ENCODE measurements around the gene LCN15. TPM values are rescaled to one million over a fixed set of nuclear protein-coding genes. Genes with fewer than 3 reads are reported as not detected.

Gene LCN15
- total RNA-seq, 1 experiment from 2014 or later, result not detected

DNA sequence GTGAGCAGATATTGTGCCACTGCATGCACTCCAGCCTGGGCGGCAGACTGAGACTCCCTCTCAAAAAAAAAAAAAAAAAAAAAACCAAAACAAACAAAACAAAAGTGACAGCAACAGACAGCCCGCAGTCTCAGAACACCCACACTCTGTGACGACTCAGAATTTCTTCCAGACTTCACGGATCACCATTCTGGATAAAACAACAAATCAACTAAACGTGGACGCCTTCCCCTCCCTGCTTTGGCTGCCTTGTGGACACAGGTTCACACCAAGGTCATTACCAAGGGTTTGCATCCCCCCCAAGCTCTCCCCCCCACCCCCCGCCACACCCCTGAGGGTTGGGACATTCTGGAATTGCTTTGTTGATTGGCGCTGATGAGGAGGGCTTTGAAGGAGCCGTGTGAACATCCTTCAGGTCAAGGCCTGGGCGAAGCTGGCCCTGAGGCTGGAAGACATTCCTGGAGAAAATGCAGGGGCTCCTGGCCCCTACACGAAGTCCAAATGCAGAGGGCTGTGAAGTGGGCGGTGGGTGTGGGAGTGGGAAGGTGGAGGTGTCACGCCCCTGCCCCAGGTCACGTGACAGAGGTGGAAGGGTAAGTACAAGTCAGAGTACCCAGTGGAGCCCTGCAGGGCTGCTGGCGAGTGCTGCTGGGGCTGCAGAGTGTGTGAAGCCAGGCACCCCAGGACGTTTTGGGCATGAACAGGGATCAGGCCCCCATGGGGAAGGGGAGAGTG is 31.7 kb downstream of the LCN15 start:
- no peaks in the 10 kb centered on the region for H3K4me1 Mint-ChIP-seq (ENCODE audit: insufficient read depth, unreplicated experiment)
- H3K4me3 Mint-ChIP-seq (ENCODE audit: unreplicated experiment), result no peak overlapping the region
- TF ChIP-seq, protein P1, sequence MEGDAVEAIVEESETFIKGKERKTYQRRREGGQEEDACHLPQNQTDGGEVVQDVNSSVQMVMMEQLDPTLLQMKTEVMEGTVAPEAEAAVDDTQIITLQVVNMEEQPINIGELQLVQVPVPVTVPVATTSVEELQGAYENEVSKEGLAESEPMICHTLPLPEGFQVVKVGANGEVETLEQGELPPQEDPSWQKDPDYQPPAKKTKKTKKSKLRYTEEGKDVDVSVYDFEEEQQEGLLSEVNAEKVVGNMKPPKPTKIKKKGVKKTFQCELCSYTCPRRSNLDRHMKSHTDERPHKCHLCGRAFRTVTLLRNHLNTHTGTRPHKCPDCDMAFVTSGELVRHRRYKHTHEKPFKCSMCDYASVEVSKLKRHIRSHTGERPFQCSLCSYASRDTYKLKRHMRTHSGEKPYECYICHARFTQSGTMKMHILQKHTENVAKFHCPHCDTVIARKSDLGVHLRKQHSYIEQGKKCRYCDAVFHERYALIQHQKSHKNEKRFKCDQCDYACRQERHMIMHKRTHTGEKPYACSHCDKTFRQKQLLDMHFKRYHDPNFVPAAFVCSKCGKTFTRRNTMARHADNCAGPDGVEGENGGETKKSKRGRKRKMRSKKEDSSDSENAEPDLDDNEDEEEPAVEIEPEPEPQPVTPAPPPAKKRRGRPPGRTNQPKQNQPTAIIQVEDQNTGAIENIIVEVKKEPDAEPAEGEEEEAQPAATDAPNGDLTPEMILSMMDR (IDR thresholded peaks at IDR 0.05; ENCODE audit: unreplicated experiment), result no peak
- H3K9me3 Mint-ChIP-seq (ENCODE audit: unreplicated experiment), result no peaks in the 10 kb centered on the region
- intact Hi-C loops (cut with micrococcal nuclease), result no loop called here
- H3K27ac Mint-ChIP-seq (ENCODE audit: low read depth, unreplicated experiment), result no peak overlapping the region
- H3K36me3 Mint-ChIP-seq (ENCODE audit: insufficient read depth, unreplicated experiment), result peaks cover 5% of the 10 kb centered on the region
- no peak for DNase-seq (ENCODE audit: unreplicated experiment)
- CTCF ChIA-PET, result interaction anchor here (0.6 kb wide), 2 partner anchors 55 to 280 kb away, joined by 3 read pairs; no protein-coding TSS in a partner anchor
- POLR2A ChIA-PET, result interaction anchor here (0.7 to 0.8 kb wide), 3 partner anchors 13 to 43 kb away, joined by 3 read pairs; no protein-coding TSS in a partner anchor
- no TSS peak for BruUV-seq (replicated peaks)
- H3K27me3 Mint-ChIP-seq (ENCODE audit: insufficient read depth, unreplicated experiment), result peaks cover under 1% of the 10 kb centered on the region

DNA sequence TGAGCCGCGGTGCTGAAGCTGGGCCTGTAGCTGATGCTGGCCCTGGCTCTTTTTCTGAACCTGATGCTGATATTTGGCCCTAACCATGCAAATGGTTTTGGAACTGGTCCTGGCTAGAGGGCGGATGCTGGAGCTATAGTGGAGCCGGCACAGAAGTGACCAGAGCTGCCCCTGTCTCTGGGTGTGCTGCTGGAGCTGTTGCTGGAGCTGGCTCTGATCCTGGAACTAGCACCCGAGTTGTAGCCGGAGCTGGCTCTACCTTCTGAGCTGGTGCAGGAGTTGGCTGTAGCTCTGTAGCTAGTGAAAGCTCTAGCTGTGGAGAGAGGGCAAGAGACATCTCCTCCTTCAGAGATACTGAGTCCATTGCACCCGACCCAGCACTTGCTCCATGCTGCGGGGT is 34.4 kb downstream of the LCN15 start:
- peaks cover 32% of the 10 kb centered on the region for H3K36me3 Mint-ChIP-seq (ENCODE audit: insufficient read depth, unreplicated experiment)

DNA sequence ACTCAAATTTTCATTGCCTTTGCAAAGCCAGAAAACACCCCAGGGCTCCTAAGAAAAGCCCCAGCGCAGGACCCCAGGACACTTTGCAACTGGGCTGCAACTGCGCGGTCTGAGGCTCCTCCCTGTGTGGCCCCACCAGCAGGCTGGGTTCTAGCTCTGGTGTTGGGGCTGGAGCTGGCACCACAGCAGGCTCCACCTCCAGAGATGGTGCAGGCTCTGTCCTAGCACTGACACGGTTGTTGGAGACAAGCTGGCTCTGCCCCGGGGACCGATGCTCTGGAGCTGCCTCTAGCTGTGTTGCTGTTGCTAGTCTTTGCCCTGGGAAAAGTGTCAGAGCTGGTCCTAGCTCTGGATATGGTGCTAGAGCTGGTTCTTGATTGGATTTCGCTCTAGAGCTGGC is 35.2 kb downstream of the LCN15 start:
- Mint-ChIP-seq H3K4me1 (ENCODE audit: insufficient read depth, unreplicated experiment) (peaks cover 11% of the 10 kb centered on the region), H3K36me3 (ENCODE audit: insufficient read depth, unreplicated experiment) (peaks cover 40% of the 10 kb centered on the region), H3K4me3 (ENCODE audit: unreplicated experiment) (peak overlapping the region; percentile 91), H3K27me3 (ENCODE audit: insufficient read depth, unreplicated experiment) (no peaks in the 10 kb centered on the region), H3K27ac (ENCODE audit: low read depth, unreplicated experiment) (no peak overlapping the region), H3K9me3 (ENCODE audit: unreplicated experiment) (no peaks in the 10 kb centered on the region)
- peak; percentile 48 for DNase-seq (ENCODE audit: unreplicated experiment)
- ChIA-PET CTCF (interaction anchor here (0.6 to 1.7 kb wide), 15 partner anchors 9 to 518 kb away, joined by 3 to 8 read pairs (median 3); no protein-coding TSS in a partner anchor), POLR2A (interaction anchor here (0.6 to 5.1 kb wide), 9 partner anchors 8 to 775 kb away, joined by 3 to 44 read pairs (median 4); no protein-coding TSS in a partner anchor)
- TF ChIP-seq, protein P1 (IDR thresholded peaks at IDR 0.05; ENCODE audit: unreplicated experiment), result no peak
- BruUV-seq (replicated peaks), result no TSS peak
- intact Hi-C loops (cut with micrococcal nuclease), result no loop called here

More for the DNA sequence above, 34.4 kb downstream of the LCN15 start:
- ChIA-PET CTCF (interaction anchor here (0.6 to 1.7 kb wide), 11 partner anchors 8 to 306 kb away, joined by 3 to 7 read pairs (median 4); partner anchors contain the start of gene LCN15), POLR2A (interaction anchor here (1.3 to 5.1 kb wide), 2 partner anchors 9 to 36 kb away, joined by 3 to 44 read pairs; no protein-coding TSS in a partner anchor)
- no TSS peak for BruUV-seq (replicated peaks)
- DNase-seq (ENCODE audit: unreplicated experiment), result no peak
- Mint-ChIP-seq H3K27ac (ENCODE audit: low read depth, unreplicated experiment) (no peak overlapping the region), H3K4me1 (ENCODE audit: insufficient read depth, unreplicated experiment) (peaks cover 7% of the 10 kb centered on the region), H3K4me3 (ENCODE audit: unreplicated experiment) (peak overlapping the region; percentile 91), H3K9me3 (ENCODE audit: unreplicated experiment) (no peaks in the 10 kb centered on the region), H3K27me3 (ENCODE audit: insufficient read depth, unreplicated experiment) (no peaks in the 10 kb centered on the region)
- intact Hi-C loops (cut with micrococcal nuclease), result no loop called here
- TF ChIP-seq, protein P1 (IDR thresholded peaks at IDR 0.05; ENCODE audit: unreplicated experiment), result no peak

DNA sequence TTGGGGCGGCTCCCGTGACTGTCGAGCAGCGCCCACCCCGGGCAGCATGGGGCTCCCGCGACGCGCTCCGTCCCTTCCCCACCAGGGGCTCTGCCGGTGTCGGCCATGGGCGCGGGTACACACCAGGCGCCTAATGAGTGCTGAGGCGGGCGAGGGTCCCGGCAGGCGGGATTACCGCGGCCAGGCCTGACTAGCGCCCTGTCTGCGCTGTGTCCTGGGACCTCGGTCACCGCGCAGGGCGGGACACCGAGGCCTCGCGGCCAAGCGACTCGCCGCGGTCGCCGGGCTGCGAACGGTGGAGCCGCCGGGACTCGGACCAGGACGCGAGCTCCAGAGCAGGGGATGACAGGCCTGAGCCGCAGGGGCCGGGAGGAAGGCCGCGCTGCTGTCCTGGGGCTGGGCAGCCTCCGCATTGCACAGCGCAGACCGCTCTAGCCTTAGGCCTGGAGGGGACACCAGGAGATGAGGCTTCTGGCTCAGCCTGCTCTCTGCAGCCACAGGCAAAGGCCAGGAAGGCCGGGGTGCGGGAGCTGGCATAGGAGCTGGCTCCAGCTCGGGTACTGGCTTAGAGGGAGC is 35.7 kb downstream of the LCN15 start:
- H3K36me3 Mint-ChIP-seq (ENCODE audit: insufficient read depth, unreplicated experiment), result peaks cover 45% of the 10 kb centered on the region
- H3K27me3 Mint-ChIP-seq (ENCODE audit: insufficient read depth, unreplicated experiment), result no peaks in the 10 kb centered on the region
- ChIA-PET POLR2A (interaction anchor here (0.7 to 5.1 kb wide), 23 partner anchors 9 to 1248 kb away, joined by 3 to 44 read pairs (median 4); partner anchors contain the start of genes LCN10, TMEM141 and TRAF2), CTCF (interaction anchor here (0.6 to 1.7 kb wide), 15 partner anchors 9 to 518 kb away, joined by 3 to 8 read pairs (median 3); no protein-coding TSS in a partner anchor)
- H3K9me3 Mint-ChIP-seq (ENCODE audit: unreplicated experiment), result no peaks in the 10 kb centered on the region
- H3K27ac Mint-ChIP-seq (ENCODE audit: low read depth, unreplicated experiment), result peak overlapping the region; percentile 16
- H3K4me1 Mint-ChIP-seq (ENCODE audit: insufficient read depth, unreplicated experiment), result peaks cover 16% of the 10 kb centered on the region
- DNase-seq (ENCODE audit: unreplicated experiment), result peak; percentile 36
- H3K4me3 Mint-ChIP-seq (ENCODE audit: unreplicated experiment), result peak overlapping the region; percentile 91
- TSS peak; percentile 47 for BruUV-seq (replicated peaks)
- intact Hi-C loops (cut with micrococcal nuclease), result no loop called here
- TF ChIP-seq, protein P1 (IDR thresholded peaks at IDR 0.05; ENCODE audit: unreplicated experiment), result no peak

Measured in MCF 10A (cell line).